GM21423 (cell line): Measurements from ENCODE around the gene LARP6.
"Not testable (repeated sequence)": the region's sequence is repeated elsewhere in the genome, so short reads cannot be mapped to it uniquely, and the experiment has no call there.

ENCODE experiments used
- ATAC-seq: cut with Tn5 transposase; IDR thresholded peaks from one replicate; pipeline ENCODE4 v1.9.1; 2021; ENCODE audit warnings: mild to moderate bottlenecking, moderate library complexity; ENCODE audit not compliant: unreplicated experiment

Gene LARP6

DNA sequence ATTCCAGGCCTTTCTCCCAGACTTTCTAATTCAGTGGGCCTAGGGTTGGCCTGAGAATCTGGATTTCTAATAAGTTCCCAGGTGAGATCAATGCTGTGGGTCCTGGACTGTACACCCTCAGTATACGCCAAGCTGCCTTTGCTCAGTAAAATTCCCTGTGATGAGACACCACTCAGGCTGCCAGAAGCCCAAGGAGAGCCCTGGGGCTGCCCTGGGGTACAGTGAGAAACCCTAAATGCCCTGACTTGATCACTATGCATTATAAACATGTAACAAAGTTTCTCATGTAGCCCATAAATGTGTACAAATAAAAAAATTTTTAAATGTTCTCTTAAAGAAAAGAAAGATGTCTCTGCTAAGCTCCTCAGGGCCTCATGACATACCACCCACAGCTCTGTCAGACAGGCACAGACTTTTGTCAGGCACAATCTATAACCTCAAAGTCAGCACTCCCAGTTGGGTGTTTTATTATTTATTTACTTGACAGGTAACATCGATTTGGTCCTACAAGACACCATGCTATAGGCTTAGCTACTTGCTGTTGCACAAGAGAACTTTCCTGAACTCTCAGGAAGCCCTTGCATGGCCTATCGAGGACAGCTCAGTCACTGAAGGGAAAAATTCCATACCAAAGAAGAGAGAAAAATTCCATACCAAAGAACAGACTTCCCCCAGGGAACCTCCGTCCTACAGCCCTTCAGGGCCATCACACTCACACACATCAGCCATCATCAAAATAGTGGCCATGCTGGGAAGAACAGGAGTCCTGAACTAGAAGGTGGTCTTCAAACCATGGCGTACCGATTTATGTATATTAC is 22.7 kb downstream of the LARP6 start:
- no peak for ATAC-seq

GRCh38 chr15:70830615-70831014 is 23.3 kb downstream of the LARP6 start:
- ATAC-seq: no peak

DNA sequence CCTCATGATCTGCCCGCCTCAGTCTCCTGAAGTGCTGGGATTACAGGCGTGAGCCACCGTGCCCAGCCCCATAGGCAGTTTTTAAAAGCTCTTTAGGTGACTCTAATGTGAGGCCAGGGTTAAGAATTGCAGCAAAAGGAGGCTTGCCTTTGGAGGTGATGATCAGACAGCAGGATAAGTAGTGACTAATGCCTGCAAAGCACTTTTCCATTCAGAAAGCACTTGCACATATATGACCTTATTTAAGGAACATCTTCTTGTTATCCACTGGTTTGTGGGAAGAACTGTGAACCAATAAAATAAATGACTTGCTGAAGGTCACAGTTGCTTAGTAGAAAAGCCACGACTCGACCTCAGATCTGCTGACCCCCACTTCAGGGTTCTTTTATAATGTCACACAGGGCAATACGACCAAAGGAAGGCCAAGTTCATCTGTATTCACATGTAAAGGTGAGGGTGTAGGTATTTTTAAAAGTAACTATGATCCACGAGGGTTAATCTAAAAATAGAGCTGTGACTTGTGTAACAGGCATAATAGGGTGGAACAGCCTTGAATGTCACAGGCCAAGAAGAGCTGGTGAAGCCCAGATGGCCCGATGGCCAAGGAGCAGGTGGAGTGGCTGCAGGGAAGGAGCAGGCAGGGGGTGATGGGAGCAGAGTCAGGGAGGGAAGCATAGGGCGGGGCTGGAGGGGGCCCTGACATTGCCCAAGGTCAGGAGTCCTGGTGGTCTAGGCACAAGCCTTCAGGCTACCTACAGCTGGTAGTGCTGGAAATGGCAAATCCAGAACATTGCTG is 24.4 kb downstream of the LARP6 start:
- no peak for ATAC-seq

DNA sequence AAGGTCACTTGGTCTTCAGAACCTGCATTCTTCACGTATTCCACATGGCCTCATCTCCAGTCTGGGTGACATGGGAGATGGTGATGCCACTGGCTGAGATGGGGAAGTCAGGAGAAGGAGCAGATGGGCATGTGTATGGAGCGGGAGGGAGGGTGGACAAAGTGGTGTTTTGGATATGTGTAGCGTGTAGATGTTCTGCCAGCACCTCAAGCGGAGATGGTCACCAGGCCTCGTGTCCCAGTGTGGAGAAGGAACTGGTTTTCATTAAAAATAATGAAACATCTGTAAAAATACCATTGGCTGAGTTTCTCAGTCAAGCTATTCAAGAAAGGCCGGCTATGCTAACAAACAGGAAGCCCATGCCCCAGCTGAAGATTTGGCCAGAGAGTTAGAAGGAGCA is 26.2 kb downstream of the LARP6 start:
- no peak for ATAC-seq

GRCh38 chr15:70826634-70827033 is 27.3 kb downstream of the LARP6 start:
- no peak for ATAC-seq

DNA sequence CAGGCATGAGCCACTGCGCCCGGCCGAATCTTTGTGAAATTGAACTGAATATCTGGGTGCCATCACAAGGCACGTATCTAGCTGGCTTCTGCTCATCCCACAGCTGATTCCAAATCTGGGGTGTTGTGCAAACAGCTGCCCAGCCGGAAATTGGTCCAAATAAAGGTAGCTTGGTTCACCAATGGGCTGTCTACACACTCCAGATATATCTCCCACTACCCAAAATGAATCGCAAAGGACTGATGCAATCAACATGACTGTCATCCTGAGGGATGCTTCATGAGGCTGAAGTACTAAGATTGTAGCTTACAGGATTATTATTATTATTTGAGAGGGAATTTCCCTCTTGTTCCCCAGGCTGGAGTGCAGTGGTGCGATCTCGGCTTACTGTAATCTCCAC is 28.1 kb downstream of the LARP6 start:
- no peak for ATAC-seq

DNA sequence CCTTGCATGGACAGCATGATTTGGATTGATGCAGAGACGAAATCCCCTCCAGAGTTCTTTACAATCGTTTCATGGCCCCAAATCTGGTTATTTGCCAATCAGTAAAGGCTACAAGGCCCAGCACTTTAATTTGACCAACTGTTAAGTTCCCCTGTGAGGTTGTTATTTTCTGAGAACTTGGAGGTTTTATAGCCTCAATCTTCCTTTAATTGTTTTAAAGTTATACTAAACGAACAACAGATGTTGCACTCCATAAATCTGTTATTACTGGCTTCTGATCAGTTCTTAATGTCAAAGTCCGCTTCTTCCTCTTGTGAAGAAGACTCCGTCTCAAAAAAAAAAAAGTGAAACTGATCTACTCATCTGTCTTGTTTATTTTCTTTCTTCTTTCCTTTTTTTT is 30.8 kb downstream of the LARP6 start:
- no peak for ATAC-seq

DNA sequence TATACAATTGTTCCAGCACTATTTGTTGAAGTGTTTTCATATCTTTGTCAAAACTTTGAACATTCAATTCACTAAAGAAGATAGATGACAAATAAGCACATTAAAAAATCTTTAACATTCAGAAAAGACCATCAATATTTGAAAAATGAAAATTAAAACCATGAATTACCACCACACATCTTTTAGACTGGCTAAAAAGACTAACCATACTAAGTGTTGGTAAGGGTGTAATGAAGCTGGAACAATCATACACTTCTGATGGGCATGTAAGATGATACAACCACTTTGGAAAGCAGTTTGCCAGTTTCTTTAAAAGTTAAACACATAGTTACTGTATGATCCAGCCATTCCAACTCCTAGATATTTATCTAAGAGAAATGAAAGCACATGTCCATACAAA is 33.7 kb downstream of the LARP6 start:
- ATAC-seq: no peak

GRCh38 chr15:70818580-70818979 is 35.4 kb downstream of the LARP6 start:
- no peak for ATAC-seq

GRCh38 chr15:70817266-70817665 is 36.7 kb downstream of the LARP6 start:
- no peak for ATAC-seq

DNA sequence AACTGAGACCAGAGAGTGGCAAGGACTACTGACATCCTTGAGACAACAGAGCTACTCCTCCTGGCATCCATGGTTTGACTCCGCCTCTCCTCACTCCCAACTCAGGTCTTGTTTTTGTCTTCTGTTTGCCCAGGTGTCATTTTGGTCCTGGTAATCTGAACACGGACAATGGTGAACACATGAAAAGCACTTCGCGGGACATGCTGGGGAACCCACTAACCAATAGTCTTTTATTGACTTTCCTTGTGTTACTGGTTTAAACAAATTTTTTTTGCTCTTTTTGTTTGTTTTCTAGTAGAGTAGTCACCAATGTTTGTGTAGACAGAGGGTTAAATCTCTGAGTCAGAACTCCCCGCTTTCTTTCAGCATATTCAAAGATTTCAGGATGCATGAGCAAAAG is 38.4 kb downstream of the LARP6 start:
- ATAC-seq: no peak

GRCh38 chr15:70815011-70815410 is 38.9 kb downstream of the LARP6 start:
- ATAC-seq: not testable (repeated sequence)

DNA sequence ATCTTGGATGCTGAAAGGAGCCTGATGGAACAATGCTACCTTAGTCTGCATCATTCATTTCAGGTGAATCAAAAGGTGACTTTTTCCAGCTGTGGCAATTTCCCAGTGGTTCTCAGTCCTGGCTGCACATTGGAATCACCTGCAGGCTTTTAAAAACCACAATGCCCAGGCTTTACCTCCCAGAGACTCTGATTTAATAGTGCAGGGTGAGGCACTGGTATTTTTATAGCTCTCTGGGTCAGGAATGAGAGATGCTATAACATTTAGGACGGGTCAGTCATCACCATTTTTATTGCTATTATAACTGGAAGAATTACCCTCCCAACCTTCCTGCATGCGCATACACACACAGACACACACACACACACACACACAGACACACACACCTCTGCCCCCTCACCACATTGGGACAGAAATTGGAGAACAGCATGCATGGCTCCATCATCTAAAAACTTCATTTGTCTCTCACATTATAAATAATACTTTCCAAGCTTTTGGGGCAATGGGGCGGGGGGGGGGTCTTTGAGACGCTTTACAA is 41.1 kb downstream of the LARP6 start:
- ATAC-seq: no peak

DNA sequence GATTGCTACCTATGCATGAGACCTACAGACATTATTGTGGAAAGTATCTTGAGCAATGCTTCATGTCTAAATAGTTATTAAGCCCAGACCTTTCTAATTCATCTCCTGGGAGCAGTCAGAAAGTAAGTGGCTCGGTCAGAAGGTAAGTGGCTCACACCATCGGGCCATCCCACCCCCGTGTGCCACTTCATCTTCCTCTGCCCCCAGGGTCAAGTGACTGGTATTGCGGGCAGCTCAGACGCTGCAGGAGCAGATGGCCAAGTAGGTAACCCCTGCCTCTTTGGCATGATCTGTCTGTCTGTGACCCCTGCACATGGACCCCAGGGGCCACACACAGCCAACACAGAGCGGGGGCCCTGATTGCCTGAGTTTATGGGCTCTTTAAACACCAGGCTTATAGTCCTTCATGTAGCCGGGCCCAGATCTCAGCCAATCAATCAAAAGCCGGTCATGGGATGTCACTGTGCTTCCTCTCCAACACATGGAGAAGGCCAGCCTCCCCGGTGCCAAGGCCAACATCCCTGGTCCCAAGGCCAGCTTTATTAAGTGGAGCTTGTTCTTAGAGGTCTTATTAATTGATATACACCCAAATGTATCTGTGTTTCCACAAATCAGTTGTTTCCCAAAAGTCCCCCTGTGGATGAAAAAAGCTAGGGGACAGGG is 42.9 kb downstream of the LARP6 start:
- no peak for ATAC-seq

DNA sequence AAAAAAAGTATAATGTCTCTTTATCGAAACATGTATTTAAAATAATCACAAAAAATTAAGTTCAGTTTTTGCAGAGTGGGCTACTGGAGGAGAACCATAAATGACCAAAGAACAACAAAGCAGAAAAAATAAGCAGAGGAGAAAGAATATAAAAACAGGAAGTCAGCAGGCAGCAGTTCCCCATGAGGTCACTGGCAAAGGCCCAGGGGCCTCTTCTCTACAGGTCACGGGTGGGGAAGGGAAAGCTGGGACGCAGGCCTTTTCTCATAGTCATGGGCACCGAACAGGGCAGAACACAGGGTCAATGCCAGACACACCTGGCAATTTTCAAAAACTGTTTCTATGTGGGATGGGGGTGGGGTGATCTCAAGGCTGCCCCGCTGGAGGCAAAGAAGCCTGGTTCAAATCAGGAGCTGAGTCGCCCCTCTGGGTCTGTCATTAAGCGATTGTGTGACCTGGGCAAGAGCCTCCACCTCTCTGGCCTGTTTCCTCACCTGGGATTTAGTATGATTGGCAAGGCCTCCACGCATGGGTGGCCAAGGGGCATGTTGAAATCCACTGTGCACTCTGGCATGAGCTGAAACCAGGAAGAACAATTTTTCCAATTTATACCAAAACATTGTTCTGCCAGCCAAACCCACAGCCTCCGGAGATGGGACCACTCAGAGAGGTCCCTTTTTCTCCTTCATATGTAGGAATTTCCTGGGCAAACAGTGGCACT is 46.8 kb downstream of the LARP6 start:
- no peak for ATAC-seq

GRCh38 chr15:70804388-70804787 is 49.6 kb downstream of the LARP6 start:
- ATAC-seq: not testable (repeated sequence)

DNA sequence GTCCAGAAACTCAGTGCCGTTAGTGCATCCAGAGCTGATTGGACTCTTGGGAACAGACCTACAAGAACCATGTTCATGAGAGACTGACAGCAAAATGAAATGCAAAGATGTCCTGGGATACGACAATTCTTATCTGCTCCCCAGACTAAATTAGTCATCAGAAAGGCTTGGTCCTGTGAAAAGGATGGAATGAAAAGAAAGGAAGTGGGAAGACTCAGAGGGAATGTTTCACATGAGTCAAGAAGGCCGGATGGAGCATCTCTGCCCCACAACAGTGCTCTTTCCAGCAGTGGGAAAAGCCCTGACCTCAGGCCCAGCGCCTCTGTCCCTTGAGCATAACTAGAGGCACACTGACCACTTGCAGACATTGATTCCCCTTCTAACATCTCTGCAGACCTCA is 51.3 kb downstream of the LARP6 start:
- ATAC-seq: no peak

GRCh38 chr15:70801109-70801508 is 52.8 kb downstream of the LARP6 start:
- ATAC-seq: no peak

- no peak for ATAC-seq
These were observed 54.1 kb downstream of the LARP6 start for GRCh38 chr15:70799667-70800450.

DNA sequence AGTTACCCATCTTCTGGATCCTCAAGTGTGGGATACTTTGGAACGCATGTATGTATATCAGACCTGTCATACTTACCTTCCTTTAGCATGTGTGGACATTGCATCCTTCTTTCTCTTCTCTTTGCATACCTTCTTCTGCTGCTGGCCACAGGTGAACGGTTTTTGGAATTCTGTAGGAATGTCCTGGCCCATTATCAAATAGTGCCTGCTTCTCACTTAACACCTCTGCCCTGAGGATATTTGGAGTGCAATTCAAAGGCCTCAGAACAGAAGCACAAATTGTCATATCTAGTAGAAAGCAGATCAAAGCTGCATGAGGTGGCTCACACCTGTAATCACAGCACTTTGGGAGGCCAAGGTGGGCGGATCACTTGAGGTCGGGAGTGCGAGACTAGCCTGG is 56.5 kb downstream of the LARP6 start:
- no peak for ATAC-seq
